Measurements from ENCODE around the gene ARMC9. TPM values are rescaled to one million over a fixed set of nuclear protein-coding genes. Genes with fewer than 3 reads are reported as not detected.

ARMC9 gene
- total RNA-seq, 1 donor from 2014 or later: 3.3 TPM

DNA sequence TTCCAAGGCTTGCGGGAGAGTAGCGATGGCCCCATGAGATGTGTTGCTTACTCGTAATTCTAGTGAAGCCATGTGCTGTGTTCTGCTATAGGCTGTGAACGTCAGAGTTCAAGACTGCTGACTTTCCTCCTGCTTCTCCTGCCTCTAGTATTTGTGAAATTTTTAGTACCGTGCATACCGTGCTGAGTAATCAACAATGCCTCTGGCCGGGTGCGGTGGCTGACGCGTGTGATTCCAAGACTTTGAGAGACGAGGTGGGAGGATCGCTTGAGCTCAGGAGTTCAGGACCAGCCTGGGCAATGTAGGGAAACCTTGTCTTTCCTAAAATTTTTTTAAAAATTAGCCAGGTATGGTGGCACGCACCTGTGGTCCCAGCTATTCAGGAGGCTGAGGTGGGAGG, 137.2 kb downstream of the ARMC9 start:
- TF ChIP-seq, protein P1, sequence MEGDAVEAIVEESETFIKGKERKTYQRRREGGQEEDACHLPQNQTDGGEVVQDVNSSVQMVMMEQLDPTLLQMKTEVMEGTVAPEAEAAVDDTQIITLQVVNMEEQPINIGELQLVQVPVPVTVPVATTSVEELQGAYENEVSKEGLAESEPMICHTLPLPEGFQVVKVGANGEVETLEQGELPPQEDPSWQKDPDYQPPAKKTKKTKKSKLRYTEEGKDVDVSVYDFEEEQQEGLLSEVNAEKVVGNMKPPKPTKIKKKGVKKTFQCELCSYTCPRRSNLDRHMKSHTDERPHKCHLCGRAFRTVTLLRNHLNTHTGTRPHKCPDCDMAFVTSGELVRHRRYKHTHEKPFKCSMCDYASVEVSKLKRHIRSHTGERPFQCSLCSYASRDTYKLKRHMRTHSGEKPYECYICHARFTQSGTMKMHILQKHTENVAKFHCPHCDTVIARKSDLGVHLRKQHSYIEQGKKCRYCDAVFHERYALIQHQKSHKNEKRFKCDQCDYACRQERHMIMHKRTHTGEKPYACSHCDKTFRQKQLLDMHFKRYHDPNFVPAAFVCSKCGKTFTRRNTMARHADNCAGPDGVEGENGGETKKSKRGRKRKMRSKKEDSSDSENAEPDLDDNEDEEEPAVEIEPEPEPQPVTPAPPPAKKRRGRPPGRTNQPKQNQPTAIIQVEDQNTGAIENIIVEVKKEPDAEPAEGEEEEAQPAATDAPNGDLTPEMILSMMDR (IDR thresholded peaks at IDR 0.05): no peak
- Histone ChIP-seq H3K4me1 (no peaks in the 10 kb centered on the region), H3K27ac (no peak overlapping the region), H3K27me3 (no peaks in the 10 kb centered on the region), H3K4me3 (no peak overlapping the region), H3K9me3 (no peaks in the 10 kb centered on the region), H3K36me3 (peaks cover 5 to 18% of the 10 kb centered on the region in 2 donors)
- intact Hi-C loops (cut with DNase I): no loop called here
- peak in 1 of 2 donors; percentile 39 for DNase-seq (ENCODE audit: low spot score in 2 of 2)

DNA sequence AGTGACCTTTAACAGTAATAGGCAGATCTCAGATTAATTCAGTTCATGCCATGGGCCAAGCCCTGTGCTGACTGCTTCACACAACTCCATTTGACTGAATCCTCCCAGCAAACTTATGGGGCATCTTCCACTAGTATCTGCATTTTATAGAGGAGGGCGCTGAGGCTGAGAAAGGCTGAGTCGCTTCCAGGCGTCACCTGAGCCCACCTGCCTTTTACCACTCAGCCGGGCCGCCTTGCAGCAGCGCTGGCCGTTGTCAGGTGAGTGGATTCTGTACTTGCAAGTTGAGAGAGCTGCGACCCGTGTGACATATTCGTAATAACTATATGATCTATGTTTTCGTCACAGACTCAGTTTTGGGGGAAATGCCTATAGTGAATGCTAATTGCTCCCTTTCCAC, 137.8 kb downstream of the ARMC9 start:
- H3K4me3 ChIP-seq: no peak overlapping the region
- TF ChIP-seq, protein P1 (IDR thresholded peaks at IDR 0.05): no peak
- H3K27ac ChIP-seq: no peak overlapping the region
- intact Hi-C loops (cut with DNase I): no loop called here
- no peaks in the 10 kb centered on the region for H3K9me3 ChIP-seq
- no peaks in the 10 kb centered on the region for H3K27me3 ChIP-seq
- DNase-seq (ENCODE audit: low spot score in 2 of 2): peak in 1 of 2 donors; percentile 56
- H3K36me3 ChIP-seq: peaks cover 5 to 17% of the 10 kb centered on the region in 2 donors
- no peaks in the 10 kb centered on the region for H3K4me1 ChIP-seq

DNA sequence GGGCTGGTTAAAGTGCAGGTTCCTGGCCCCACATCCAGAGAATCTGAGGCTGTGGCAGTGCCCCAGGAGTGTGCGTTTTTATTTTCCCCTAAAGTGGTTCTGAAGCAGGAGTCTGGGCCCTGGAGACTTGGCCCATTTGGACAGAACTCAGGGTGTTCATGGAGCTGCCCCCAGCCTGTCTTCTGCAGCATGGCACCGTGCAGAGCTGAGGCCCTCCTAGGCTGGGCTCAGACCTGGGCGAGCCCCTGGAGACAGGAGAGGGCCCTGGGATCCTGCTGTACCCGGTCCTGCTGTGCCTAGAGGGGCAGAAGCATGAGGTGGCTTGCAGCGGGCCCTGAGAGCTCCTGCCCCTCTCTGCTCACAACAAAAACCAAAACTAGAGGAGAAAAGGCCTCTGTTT, 138.3 kb downstream of the ARMC9 start:
- Histone ChIP-seq H3K4me3 (no peak overlapping the region), H3K36me3 (peaks cover 5 to 15% of the 10 kb centered on the region in 2 donors)

DNA sequence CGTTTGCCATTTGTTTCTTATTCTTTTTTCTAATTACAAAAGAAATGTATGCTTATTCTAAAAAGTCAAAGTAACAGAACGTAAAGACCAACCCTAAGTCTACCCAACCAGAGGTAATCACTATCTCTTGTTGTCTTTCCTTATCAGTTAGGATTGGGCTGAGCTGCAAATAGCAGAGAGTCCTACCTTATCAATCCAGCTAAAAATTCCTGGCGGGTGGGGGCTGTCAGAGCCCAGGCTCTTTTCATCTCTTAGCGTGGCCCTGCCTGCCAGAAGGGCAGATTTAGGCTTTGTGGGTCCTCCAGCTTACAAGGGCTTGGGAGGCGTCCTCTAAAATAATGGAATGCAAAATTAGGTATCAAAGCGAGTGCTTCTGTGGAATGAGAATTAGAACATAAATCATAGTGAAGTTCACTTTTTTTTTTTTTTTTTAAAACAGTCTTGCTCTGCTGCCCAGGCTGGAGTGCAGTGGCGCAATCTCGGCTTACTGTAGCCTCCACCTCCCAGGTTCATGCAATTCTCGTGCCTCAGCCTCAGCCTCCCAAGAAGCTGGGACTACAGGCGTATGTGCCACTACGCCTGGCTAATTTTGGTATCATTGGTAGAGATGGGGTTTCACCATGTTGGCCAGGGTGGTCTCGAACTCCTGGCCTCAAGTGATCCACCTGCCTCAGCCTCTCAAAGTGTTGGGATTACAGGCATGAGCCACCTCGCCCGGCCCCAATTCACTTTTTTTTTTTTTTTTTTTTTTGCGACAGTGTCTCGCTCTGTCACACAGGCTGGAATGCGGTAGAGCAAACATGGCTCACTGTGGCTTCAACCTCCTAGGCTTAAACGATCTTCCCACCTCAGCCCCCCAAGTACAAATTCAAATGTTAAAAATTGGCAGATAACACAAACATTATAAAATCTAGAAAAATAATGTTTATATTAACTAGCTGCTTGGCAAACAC, 139.7 kb downstream of the ARMC9 start:
- Histone ChIP-seq H3K36me3 (peaks cover 0 to 6% of the 10 kb centered on the region in 2 donors), H3K4me1 (no peaks in the 10 kb centered on the region), H3K27ac (no peak overlapping the region), H3K9me3 (no peaks in the 10 kb centered on the region), H3K27me3 (no peaks in the 10 kb centered on the region), H3K4me3 (no peak overlapping the region)
- intact Hi-C loops (cut with DNase I): no loop called here
- TF ChIP-seq, protein P1 (IDR thresholded peaks at IDR 0.05): no peak
- no peak for DNase-seq (ENCODE audit: low spot score in 2 of 2)

More for the DNA sequence above, 138.3 kb downstream of the ARMC9 start:
- intact Hi-C loops (cut with DNase I): no loop called here
- TF ChIP-seq, protein P1 (IDR thresholded peaks at IDR 0.05): no peak
- H3K27me3 ChIP-seq: no peaks in the 10 kb centered on the region
- no peak overlapping the region for H3K27ac ChIP-seq
- H3K4me1 ChIP-seq: no peaks in the 10 kb centered on the region
- no peaks in the 10 kb centered on the region for H3K9me3 ChIP-seq
- peak in 1 of 2 donors; percentile 54 for DNase-seq (ENCODE audit: low spot score in 2 of 2)

DNA sequence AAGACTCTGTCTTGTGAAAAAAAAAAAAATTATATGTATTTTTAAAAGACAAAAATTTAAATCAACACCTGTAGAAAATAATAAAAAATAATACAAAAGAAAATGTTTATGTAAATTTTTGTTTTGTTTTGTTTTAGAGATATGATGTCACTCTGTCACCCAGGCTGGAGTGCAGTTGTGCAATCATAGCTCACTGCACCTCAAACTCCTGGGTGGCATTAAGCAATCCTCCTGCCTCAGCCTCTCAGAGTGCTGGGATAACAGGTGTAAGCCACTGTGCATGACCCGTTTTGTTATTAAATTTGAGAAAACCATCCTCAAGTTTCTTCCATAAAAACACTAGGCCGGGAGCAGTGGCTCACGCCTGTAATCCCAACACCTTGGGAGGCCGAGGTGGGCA, 140.9 kb downstream of the ARMC9 start:
- Histone ChIP-seq H3K27me3 (no peaks in the 10 kb centered on the region), H3K36me3 (no peaks in the 10 kb centered on the region)
- no peak for DNase-seq (ENCODE audit: low spot score in 2 of 2)

More for the DNA sequence above, 140.9 kb downstream of the ARMC9 start:
- intact Hi-C loops (cut with DNase I): no loop called here
- H3K4me3 ChIP-seq: no peak overlapping the region
- H3K27ac ChIP-seq: no peak overlapping the region
- H3K4me1 ChIP-seq: no peaks in the 10 kb centered on the region
- TF ChIP-seq, protein P1 (IDR thresholded peaks at IDR 0.05): no peak
- H3K9me3 ChIP-seq: no peaks in the 10 kb centered on the region
